Endothelial cell of umbilical vein (primary cell): Measurements from ENCODE around the gene SUPT20HL1. TPM values are rescaled to one million over a fixed set of nuclear protein-coding genes. Genes with fewer than 3 reads are reported as not detected.

Experiments
- BruUV-seq: library from RNA; stranded (reverse); fragments of 400-500 nt; replicated peaks from 2 replicates; lab custom pipeline; 2021; lab: Mats Ljungman, UMichigan
- CTCF ChIA-PET: fragments of 300-600, 350-600 bp; sonication (Branson Sonifier 250); formaldehyde crosslinking; loops from one replicate; lab custom pipeline; 2021; ENCODE audit warnings: antibody characterized with exemption, inconsistent platforms; lab: Charles Lee
- POLR2A ChIA-PET: fragments of 300-600, 350-600 bp; sonication (Branson Sonifier 250); formaldehyde crosslinking; loops from one replicate; lab custom pipeline; 2021; ENCODE audit warnings: antibody characterized with exemption, inconsistent platforms; lab: Charles Lee
- DNase-seq: peaks from one replicate; pipeline ENCODE4 v3.0.0-alpha.2; 2011; ENCODE audit warnings: low read depth, low spot score
- FAIRE-seq: peaks from 2 replicates; lab custom pipeline; 2011; peaks lifted over from hg19 to GRCh38; lab: Jason Lieb, UNC
- H2AFZ ChIP-seq: 2 replicates; pipeline ENCODE4 v1.6.0; 2012; ENCODE audit warnings: low read depth, low read length, control low read depth, inconsistent platforms
- H3K27ac ChIP-seq: 2 replicates; pipeline ENCODE4 v1.5.1; 2011; ENCODE audit warnings: low read depth, mild to moderate bottlenecking, control low read depth, low read length, moderate library complexity; ENCODE audit not compliant: insufficient read depth
- H3K27me3 ChIP-seq, 2 experiments: 2 replicates each; pipeline versions ENCODE4 v1.6.0 to v1.6.1; 2011; ENCODE audit warnings: low read length in 2 of 2, mixed read lengths in 1 of 2; ENCODE audit not compliant: control insufficient read depth in 2 of 2, insufficient read depth in 2 of 2
- H3K36me3 ChIP-seq, 2 experiments: 2 replicates in 1 of 2; 3 replicates in 1 of 2; pipeline ENCODE4 v1.5.1; 2011; ENCODE audit warnings: low read length in 2 of 2, mild to moderate bottlenecking in 1 of 2, moderate library complexity in 1 of 2; ENCODE audit not compliant: control insufficient read depth in 2 of 2, insufficient read depth in 2 of 2; ENCODE audit errors: extremely low read depth in 1 of 2
- H3K4me1 ChIP-seq: 3 replicates; pipeline ENCODE4 v1.5.1; 2011; ENCODE audit warnings: mild to moderate bottlenecking, low read length; ENCODE audit not compliant: control insufficient read depth, insufficient read depth; ENCODE audit errors: extremely low read depth
- H3K4me2 ChIP-seq: 2 replicates; pipeline ENCODE4 v1.6.1; 2011; ENCODE audit warnings: low read length, control low read depth, mixed read lengths; ENCODE audit not compliant: insufficient read depth
- H3K4me3 ChIP-seq, 3 experiments: fragments of 200-600 bp in 1 of 3; sonication (generic), shearing (Covaris generic) in 1 of 3; replicated peaks in 1 of 3; 2 replicates each; pipeline ENCODE4 v1.5.1; 2011 to 2016; ENCODE audit warnings: control low read depth in 3 of 3, low read length in 3 of 3, mild to moderate bottlenecking in 2 of 3, inconsistent platforms in 1 of 3, low read depth in 1 of 3, moderate library complexity in 1 of 3; ENCODE audit not compliant: insufficient read depth in 1 of 3
- H3K79me2 ChIP-seq: 2 replicates; pipeline ENCODE4 v1.6.0; 2012; ENCODE audit warnings: low read length, inconsistent platforms; ENCODE audit not compliant: control insufficient read depth, insufficient read depth
- H3K9ac ChIP-seq: replicated peaks from 2 replicates; pipeline ENCODE3; 2011; ENCODE audit warnings: low read length, control low read depth; ENCODE audit not compliant: insufficient read depth; ENCODE audit errors: extremely low read depth
- H3K9me1 ChIP-seq: replicated peaks from 3 replicates; pipeline ENCODE4 v1.6.0; 2011; ENCODE audit warnings: mild to moderate bottlenecking, low read length; ENCODE audit not compliant: control insufficient read depth, insufficient read depth; ENCODE audit errors: extremely low read depth
- H3K9me3 ChIP-seq: replicated peaks from 2 replicates; pipeline ENCODE4 v1.5.1; 2012; ENCODE audit warnings: low read length, inconsistent platforms; ENCODE audit not compliant: control insufficient read depth, insufficient read depth
- H4K20me1 ChIP-seq: replicated peaks from 2 replicates; pipeline ENCODE3; 2011; ENCODE audit warnings: mild to moderate bottlenecking, low read length; ENCODE audit not compliant: control insufficient read depth, insufficient read depth; ENCODE audit errors: extremely low read depth
- EZH2 ChIP-seq: IDR thresholded peaks from 2 replicates; pipeline ENCODE4 v1.6.1; 2012; ENCODE audit warnings: borderline replicate concordance, low read depth, mild to moderate bottlenecking, moderate library complexity, low read length, inconsistent platforms; ENCODE audit not compliant: severe bottlenecking
- FOS ChIP-seq: IDR thresholded peaks from 2 replicates; pipeline ENCODE4 v1.6.1; 2011; ENCODE audit warnings: mild to moderate bottlenecking, low read length, moderate library complexity, borderline replicate concordance; ENCODE audit not compliant: insufficient read depth
- GATA2 ChIP-seq: IDR thresholded peaks from 2 replicates; pipeline ENCODE4 v1.7.0; 2011; ENCODE audit warnings: low read depth, mild to moderate bottlenecking, moderate library complexity, mixed read lengths, low read length; ENCODE audit not compliant: insufficient read length, insufficient read depth
- JUN ChIP-seq: IDR thresholded peaks from 2 replicates; pipeline ENCODE4 v1.6.1; 2011; ENCODE audit warnings: borderline replicate concordance, low read depth; ENCODE audit not compliant: insufficient read length, insufficient read depth
- MYC ChIP-seq: IDR thresholded peaks from one replicate; pipeline ENCODE4 v1.6.1; 2011; ENCODE audit warnings: mild to moderate bottlenecking, low read depth, low read length
- POLR2A ChIP-seq: IDR thresholded peaks from 2 replicates; pipeline ENCODE4 v1.6.1; 2012; ENCODE audit warnings: low read depth, mild to moderate bottlenecking, control low read depth, low read length
- POLR2AphosphoS5 ChIP-seq: IDR thresholded peaks from 2 replicates; pipeline ENCODE4 v1.6.1; 2012; ENCODE audit warnings: low read depth, mild to moderate bottlenecking, control low read depth, low read length, moderate library complexity; ENCODE audit not compliant: insufficient read depth
- dilution Hi-C: fragments of 300-500 bp; cut with MboI; formaldehyde crosslinking; loops from one replicate; pipeline ENCODE4 v1.15.0; 2019; ENCODE audit warnings: low sequenced_read_pairs; ENCODE audit not compliant: extremely low pct_ligation_motif_present
- intact Hi-C: fragments of 100-400 bp; cut with micrococcal nuclease; formaldehyde crosslinking; loops from one replicate; pipeline ENCODE4 v1.10.0; 2022
- polyA plus RNA-seq, 4 experiments: library from polyadenylated mRNA; depleted of rRNA in 3 of 4; stranded (reverse) in 3 of 4; unstranded in 1 of 4; fragments of >200 nt; gene quantifications; 2 replicates each; pipeline versions ENCODE4 v1.2.1 to v1.2.3, GENCODE V29; 2011 to 2012; ENCODE audit warnings: missing spikeins in 1 of 4
- total RNA-seq: library from RNA; stranded (reverse); gene quantifications from 2 replicates; pipeline ENCODE4 v1.2.3, GENCODE V29; 2021
- TF ChIP-seq, protein P1 (sequence below): IDR thresholded peaks from 2 replicates; pipeline ENCODE4 v1.6.1; 2011; ENCODE audit not compliant: insufficient read depth, insufficient read length
- TF ChIP-seq, protein P2 (sequence below), 2 donors: IDR thresholded peaks; 1 replicate in 1 of 2; 2 replicates in 1 of 2; pipeline ENCODE4 v1.5.1; 2011; ENCODE audit warnings: low read length in 2 of 2, mild to moderate bottlenecking in 2 of 2, moderate library complexity in 2 of 2, control low read depth in 1 of 2, inconsistent platforms in 1 of 2, low read depth in 1 of 2; ENCODE audit not compliant: insufficient read depth in 1 of 2; ENCODE audit errors: extremely low read depth in 1 of 2

SUPT20HL1 gene
- total and polyA plus RNA-seq, 2 donors (not counting 3 experiments of a cell fraction or from before 2014, with no cell fraction given): not detected

DNA sequence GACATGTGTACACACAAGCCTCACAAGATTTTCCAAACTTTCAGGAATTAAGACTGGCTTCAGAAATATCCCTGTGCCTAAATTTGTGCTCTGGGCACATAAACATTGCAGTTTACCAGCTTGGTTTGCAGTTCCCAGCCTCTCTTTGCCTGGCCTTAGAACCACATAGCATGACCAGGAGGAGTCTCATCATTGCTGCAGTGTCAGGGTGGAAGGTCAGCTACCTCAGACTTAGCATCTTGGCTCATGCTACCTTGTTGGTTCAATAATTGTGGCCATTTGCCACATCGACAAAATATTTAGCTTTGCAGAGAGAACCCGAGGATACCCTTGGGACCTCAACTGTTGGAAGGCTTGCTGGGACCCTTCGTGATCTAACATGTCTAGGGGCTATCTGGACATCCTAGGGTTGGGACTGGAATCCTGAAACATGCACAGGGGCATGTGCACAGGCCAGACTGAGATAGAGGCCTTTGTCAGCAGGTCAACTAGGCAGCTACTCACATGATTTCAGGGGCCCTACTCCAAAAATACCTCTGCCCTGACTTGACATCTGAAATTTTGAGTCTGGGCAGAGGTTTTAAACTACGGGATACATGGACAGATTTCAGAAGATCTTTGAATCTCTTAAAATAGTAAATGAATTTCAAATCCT lies 38.6 kb upstream of the SUPT20HL1 start:
- TF ChIP-seq, protein P1, sequence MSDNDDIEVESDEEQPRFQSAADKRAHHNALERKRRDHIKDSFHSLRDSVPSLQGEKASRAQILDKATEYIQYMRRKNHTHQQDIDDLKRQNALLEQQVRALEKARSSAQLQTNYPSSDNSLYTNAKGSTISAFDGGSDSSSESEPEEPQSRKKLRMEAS: no peak
- TF ChIP-seq EZH2 (no peak), POLR2A (no peak), GATA2 (no peak), POLR2AphosphoS5 (no peak), JUN (no peak), MYC (no peak), FOS (no peak)
- TF ChIP-seq, protein P2, sequence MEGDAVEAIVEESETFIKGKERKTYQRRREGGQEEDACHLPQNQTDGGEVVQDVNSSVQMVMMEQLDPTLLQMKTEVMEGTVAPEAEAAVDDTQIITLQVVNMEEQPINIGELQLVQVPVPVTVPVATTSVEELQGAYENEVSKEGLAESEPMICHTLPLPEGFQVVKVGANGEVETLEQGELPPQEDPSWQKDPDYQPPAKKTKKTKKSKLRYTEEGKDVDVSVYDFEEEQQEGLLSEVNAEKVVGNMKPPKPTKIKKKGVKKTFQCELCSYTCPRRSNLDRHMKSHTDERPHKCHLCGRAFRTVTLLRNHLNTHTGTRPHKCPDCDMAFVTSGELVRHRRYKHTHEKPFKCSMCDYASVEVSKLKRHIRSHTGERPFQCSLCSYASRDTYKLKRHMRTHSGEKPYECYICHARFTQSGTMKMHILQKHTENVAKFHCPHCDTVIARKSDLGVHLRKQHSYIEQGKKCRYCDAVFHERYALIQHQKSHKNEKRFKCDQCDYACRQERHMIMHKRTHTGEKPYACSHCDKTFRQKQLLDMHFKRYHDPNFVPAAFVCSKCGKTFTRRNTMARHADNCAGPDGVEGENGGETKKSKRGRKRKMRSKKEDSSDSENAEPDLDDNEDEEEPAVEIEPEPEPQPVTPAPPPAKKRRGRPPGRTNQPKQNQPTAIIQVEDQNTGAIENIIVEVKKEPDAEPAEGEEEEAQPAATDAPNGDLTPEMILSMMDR (IDR thresholded peaks at IDR 0.05; ENCODE audit: extremely low read depth in 1 of 2, insufficient read depth in 1 of 2, low read depth in 1 of 2, low read length in 2 of 2): no peak
- intact Hi-C loops: no loop called here
- H3K4me1 ChIP-seq: no peaks in the 10 kb centered on the region
- FAIRE-seq (no peak), DNase-seq (no peak)
- H3K4me3 ChIP-seq: no peak overlapping the region
- no peak overlapping the region for H3K4me2 ChIP-seq
- no TSS peak for BruUV-seq
- no peaks in the 10 kb centered on the region for H3K36me3 ChIP-seq
- H3K27ac ChIP-seq: no peak overlapping the region
- dilution Hi-C loops: no loop called here
- H3K9me3 ChIP-seq: no peaks in the 10 kb centered on the region
- ChIA-PET POLR2A (no interaction called here), CTCF (no interaction called here)
- H3K9me1 ChIP-seq: no peaks in the 10 kb centered on the region
- H2AFZ ChIP-seq: no peak overlapping the region
- H3K9ac ChIP-seq: no peak overlapping the region
- no peaks in the 10 kb centered on the region for H3K79me2 ChIP-seq
- H3K27me3 ChIP-seq: no peaks in the 10 kb centered on the region
- no peaks in the 10 kb centered on the region for H4K20me1 ChIP-seq
